ENCODE measurements around the gene ANKK1.

Gene ANKK1

DNA sequence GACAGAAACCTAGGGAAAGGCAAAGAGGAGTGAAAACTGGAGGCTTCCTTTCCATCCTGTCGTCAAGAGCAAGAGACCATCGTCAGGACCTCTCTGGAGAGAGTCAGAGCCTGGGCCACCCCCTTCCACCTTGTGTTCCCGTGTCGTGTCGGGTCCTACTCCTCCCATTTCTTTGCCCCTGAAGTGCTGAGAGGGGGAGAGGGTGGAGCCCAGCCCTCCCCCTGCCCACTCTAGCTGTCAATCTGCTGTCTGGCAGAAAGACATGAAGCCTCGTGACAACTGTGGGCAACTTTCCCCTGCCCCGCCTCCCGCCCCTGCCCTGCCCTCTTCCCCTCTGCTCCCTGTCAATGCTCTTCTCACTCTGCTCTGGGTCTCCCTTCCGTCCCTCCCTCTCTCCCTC is 20.6 kb downstream of the ANKK1 start:
- Histone ChIP-seq H3K36me3 (ENCODE audit: insufficient read depth, insufficient read length, low read length) (no peaks in the 10 kb centered on the region), H3K9me3 (ENCODE audit: insufficient read depth, low read length) (no peaks in the 10 kb centered on the region), H3K27me3 (ENCODE audit: insufficient read depth, insufficient read length) (peaks cover 7% of the 10 kb centered on the region), H3K4me3 (ENCODE audit: insufficient read length, low read depth) (no peak overlapping the region), H3K4me1 (ENCODE audit: insufficient read depth, insufficient read length) (peaks cover 3% of the 10 kb centered on the region), H3K9ac (ENCODE audit: insufficient read length, low read depth) (no peak overlapping the region)
- DNase-seq (ENCODE audit: low read depth, low spot score): no peak
- TF ChIP-seq YY1 (IDR thresholded peaks at IDR 0.05; ENCODE audit: insufficient read depth, insufficient read length) (no peak), ZNF274 (IDR thresholded peaks at IDR 0.05; ENCODE audit: low read depth, low read length) (no peak), SUZ12 (IDR thresholded peaks at IDR 0.05; ENCODE audit: extremely low read depth, insufficient read depth, insufficient read length) (no peak)

- Histone ChIP-seq H3K27me3 (ENCODE audit: insufficient read depth, insufficient read length) (peaks cover 5% of the 10 kb centered on the region), H3K36me3 (ENCODE audit: insufficient read depth, insufficient read length, low read length) (no peaks in the 10 kb centered on the region), H3K9ac (ENCODE audit: insufficient read length, low read depth) (no peak overlapping the region), H3K9me3 (ENCODE audit: insufficient read depth, low read length) (no peaks in the 10 kb centered on the region), H3K4me3 (ENCODE audit: insufficient read length, low read depth) (no peak overlapping the region), H3K4me1 (ENCODE audit: insufficient read depth, insufficient read length) (peaks cover 3% of the 10 kb centered on the region)
- no peak for DNase-seq (ENCODE audit: low read depth, low spot score)
- TF ChIP-seq ZNF274 (IDR thresholded peaks at IDR 0.05; ENCODE audit: low read depth, low read length) (no peak), YY1 (IDR thresholded peaks at IDR 0.05; ENCODE audit: insufficient read depth, insufficient read length) (no peak), SUZ12 (IDR thresholded peaks at IDR 0.05; ENCODE audit: extremely low read depth, insufficient read depth, insufficient read length) (no peak)
Observed at GRCh38 chr11:113408887-113409286, 21.3 kb downstream of the ANKK1 start.

DNA sequence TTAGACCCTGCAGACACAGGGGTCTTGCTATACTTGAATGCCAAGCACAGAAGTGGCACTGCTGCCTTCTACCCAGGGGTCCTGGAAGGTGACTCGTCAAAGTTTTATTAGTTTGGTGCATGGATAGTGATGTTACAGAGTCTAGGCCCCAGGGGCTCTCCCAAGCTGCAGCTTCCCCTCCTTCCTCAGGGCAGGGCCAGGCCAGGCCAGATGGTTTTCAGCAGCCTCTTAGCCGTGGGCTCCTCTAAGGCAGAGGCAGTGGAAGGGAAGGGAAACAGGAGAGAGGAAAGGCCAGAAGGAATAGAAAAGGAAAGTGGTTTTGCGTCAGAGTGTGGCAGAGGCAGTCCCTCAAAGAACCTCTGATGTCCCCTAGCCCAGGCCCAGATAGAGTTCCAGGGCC is 21.9 kb downstream of the ANKK1 start:
- TF ChIP-seq ZNF274 (IDR thresholded peaks at IDR 0.05; ENCODE audit: low read depth, low read length) (no peak), YY1 (IDR thresholded peaks at IDR 0.05; ENCODE audit: insufficient read depth, insufficient read length) (no peak), SUZ12 (IDR thresholded peaks at IDR 0.05; ENCODE audit: extremely low read depth, insufficient read depth, insufficient read length) (no peak)
- Histone ChIP-seq H3K9ac (ENCODE audit: insufficient read length, low read depth) (no peak overlapping the region), H3K4me1 (ENCODE audit: insufficient read depth, insufficient read length) (peaks cover 3% of the 10 kb centered on the region), H3K9me3 (ENCODE audit: insufficient read depth, low read length) (no peaks in the 10 kb centered on the region), H3K27me3 (ENCODE audit: insufficient read depth, insufficient read length) (no peaks in the 10 kb centered on the region), H3K4me3 (ENCODE audit: insufficient read length, low read depth) (no peak overlapping the region), H3K36me3 (ENCODE audit: insufficient read depth, insufficient read length, low read length) (no peaks in the 10 kb centered on the region)
- DNase-seq (ENCODE audit: low read depth, low spot score): no peak

DNA sequence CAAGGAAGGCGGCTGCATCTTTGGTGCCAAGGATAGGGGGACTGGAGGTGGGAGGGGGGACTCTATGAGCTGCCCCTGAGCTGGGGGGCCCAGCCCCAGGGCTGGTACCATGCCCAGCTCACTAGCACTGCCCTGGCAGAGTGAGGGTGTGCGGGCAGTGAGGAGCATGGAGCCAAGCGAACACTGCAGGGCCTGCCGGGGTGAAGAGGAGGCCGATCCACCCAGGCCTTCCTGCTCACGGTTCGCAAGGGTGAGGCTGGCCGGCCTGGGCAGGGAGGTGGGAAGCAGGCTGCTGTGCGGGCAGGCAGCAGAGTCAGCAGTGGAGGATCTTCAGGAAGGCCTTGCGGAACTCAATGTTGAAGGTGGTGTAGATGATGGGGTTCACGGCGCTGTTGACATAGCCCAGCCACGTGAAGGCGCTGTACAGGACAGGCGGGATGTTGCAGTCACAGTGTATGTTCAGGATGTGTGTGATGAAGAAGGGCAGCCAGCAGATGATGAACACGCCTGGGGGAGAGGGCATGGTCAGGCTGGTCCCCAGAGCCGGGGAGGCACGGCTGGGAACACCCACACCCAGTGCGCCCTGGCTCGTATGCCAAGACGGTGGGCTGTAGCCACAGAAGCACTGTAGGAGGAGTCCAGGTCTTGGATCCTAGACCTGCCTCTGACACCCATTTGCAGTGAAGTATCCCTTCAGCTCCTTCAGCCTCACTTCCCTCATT is 23.0 kb downstream of the ANKK1 start:
- no peaks in the 10 kb centered on the region for H3K9me3 ChIP-seq (ENCODE audit: insufficient read depth, low read length)
- H3K9ac ChIP-seq (ENCODE audit: insufficient read length, low read depth): no peak overlapping the region
- no peaks in the 10 kb centered on the region for H3K27me3 ChIP-seq (ENCODE audit: insufficient read depth, insufficient read length)
- no peaks in the 10 kb centered on the region for H3K36me3 ChIP-seq (ENCODE audit: insufficient read depth, insufficient read length, low read length)
- no peak for TF ChIP-seq ZNF274 (IDR thresholded peaks at IDR 0.05; ENCODE audit: low read depth, low read length)
- no peak for TF ChIP-seq SUZ12 (IDR thresholded peaks at IDR 0.05; ENCODE audit: extremely low read depth, insufficient read depth, insufficient read length)
- TF ChIP-seq YY1 (IDR thresholded peaks at IDR 0.05; ENCODE audit: insufficient read depth, insufficient read length): no peak
- H3K4me3 ChIP-seq (ENCODE audit: insufficient read length, low read depth): no peak overlapping the region
- H3K4me1 ChIP-seq (ENCODE audit: insufficient read depth, insufficient read length): peaks cover 3% of the 10 kb centered on the region
- DNase-seq (ENCODE audit: low read depth, low spot score): no peak

DNA sequence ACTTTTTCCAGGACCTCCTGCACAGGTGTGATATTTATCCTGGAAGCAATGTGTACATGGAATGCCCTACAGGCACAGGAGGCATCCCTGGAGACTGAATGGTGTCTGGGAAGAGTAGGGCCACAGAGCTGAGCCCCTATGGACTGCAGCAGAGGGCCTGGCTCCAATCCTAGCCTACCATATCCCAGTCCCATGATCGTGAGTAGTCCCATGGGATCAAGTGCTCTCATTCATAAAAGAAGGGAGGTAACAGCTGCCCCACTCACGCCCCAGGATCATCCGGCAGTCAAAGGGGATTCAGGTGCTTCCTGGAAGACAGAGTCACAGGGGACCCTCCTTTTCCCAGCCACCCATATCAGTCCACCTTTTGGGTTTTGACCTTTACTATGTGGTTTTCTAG is 24.0 kb downstream of the ANKK1 start:
- TF ChIP-seq YY1 (IDR thresholded peaks at IDR 0.05; ENCODE audit: insufficient read depth, insufficient read length) (no peak), ZNF274 (IDR thresholded peaks at IDR 0.05; ENCODE audit: low read depth, low read length) (no peak), SUZ12 (IDR thresholded peaks at IDR 0.05; ENCODE audit: extremely low read depth, insufficient read depth, insufficient read length) (no peak)
- H3K36me3 ChIP-seq (ENCODE audit: insufficient read depth, insufficient read length, low read length): no peaks in the 10 kb centered on the region
- H3K9ac ChIP-seq (ENCODE audit: insufficient read length, low read depth): no peak overlapping the region
- no peak for DNase-seq (ENCODE audit: low read depth, low spot score)
- H3K4me3 ChIP-seq (ENCODE audit: insufficient read length, low read depth): no peak overlapping the region
- H3K9me3 ChIP-seq (ENCODE audit: insufficient read depth, low read length): no peaks in the 10 kb centered on the region
- H3K27me3 ChIP-seq (ENCODE audit: insufficient read depth, insufficient read length): no peaks in the 10 kb centered on the region
- no peaks in the 10 kb centered on the region for H3K4me1 ChIP-seq (ENCODE audit: insufficient read depth, insufficient read length)

DNA sequence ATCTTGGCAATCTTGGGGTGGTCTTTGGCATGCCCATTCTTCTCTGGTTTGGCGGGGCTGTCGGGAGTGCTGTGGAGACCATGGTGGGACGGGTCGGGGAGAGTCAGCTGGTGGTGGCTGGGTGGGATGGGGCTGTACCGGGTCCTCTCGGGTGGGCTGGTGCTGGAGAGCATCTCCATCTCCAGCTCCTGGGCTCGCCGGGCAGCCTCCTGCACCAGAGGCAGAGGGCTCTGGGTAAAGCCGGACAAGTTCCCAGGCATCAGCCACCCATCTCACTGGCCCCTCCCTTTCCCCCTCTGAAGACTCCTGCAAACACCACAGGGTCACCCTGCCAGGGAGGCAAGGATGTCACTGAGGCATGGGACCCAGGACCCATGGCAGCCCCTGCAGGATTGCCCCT is 25.1 kb downstream of the ANKK1 start:
- H3K36me3 ChIP-seq (ENCODE audit: insufficient read depth, insufficient read length, low read length): no peaks in the 10 kb centered on the region
- no peaks in the 10 kb centered on the region for H3K4me1 ChIP-seq (ENCODE audit: insufficient read depth, insufficient read length)
- DNase-seq (ENCODE audit: low read depth, low spot score): no peak
- TF ChIP-seq ZNF274 (IDR thresholded peaks at IDR 0.05; ENCODE audit: low read depth, low read length) (no peak), YY1 (IDR thresholded peaks at IDR 0.05; ENCODE audit: insufficient read depth, insufficient read length) (no peak), SUZ12 (IDR thresholded peaks at IDR 0.05; ENCODE audit: extremely low read depth, insufficient read depth, insufficient read length) (no peak)
- H3K4me3 ChIP-seq (ENCODE audit: insufficient read length, low read depth): no peak overlapping the region
- no peaks in the 10 kb centered on the region for H3K27me3 ChIP-seq (ENCODE audit: insufficient read depth, insufficient read length)
- H3K9ac ChIP-seq (ENCODE audit: insufficient read length, low read depth): no peak overlapping the region
- H3K9me3 ChIP-seq (ENCODE audit: insufficient read depth, low read length): no peaks in the 10 kb centered on the region

- no peak overlapping the region for H3K9ac ChIP-seq (ENCODE audit: insufficient read length, low read depth)
- no peaks in the 10 kb centered on the region for H3K27me3 ChIP-seq (ENCODE audit: insufficient read depth, insufficient read length)
- H3K4me3 ChIP-seq (ENCODE audit: insufficient read length, low read depth): no peak overlapping the region
- no peaks in the 10 kb centered on the region for H3K9me3 ChIP-seq (ENCODE audit: insufficient read depth, low read length)
- H3K36me3 ChIP-seq (ENCODE audit: insufficient read depth, insufficient read length, low read length): no peaks in the 10 kb centered on the region
- no peaks in the 10 kb centered on the region for H3K4me1 ChIP-seq (ENCODE audit: insufficient read depth, insufficient read length)
- DNase-seq (ENCODE audit: low read depth, low spot score): no peak
- TF ChIP-seq YY1 (IDR thresholded peaks at IDR 0.05; ENCODE audit: insufficient read depth, insufficient read length) (no peak), ZNF274 (IDR thresholded peaks at IDR 0.05; ENCODE audit: low read depth, low read length) (no peak), SUZ12 (IDR thresholded peaks at IDR 0.05; ENCODE audit: extremely low read depth, insufficient read depth, insufficient read length) (no peak)
Observed at GRCh38 chr11:113415343-113415742, 27.8 kb downstream of the ANKK1 start.
